ENCODE results near the gene PSMD5. TPM values are rescaled to one million over a fixed set of nuclear protein-coding genes. Genes with fewer than 3 reads are reported as not detected.

Gene PSMD5
- polyA plus RNA-seq, 1 of the 3 experiments (the other 2 are of a cell fraction): 13.7 TPM

- Histone ChIP-seq H3K9me2 (no peaks in the 10 kb centered on the region), H3F3A (replicated peaks; ENCODE audit: insufficient read depth) (peaks cover 3% of the 10 kb centered on the region), H3K4me3 (ENCODE audit: low read depth in 2 of 2, low read length in 1 of 2) (no peak overlapping the region), H3K9ac (no peak overlapping the region), H3K9me3 (no peaks in the 10 kb centered on the region), H4K20me1 (ENCODE audit: insufficient read depth) (no peaks in the 10 kb centered on the region), H3K4me1 (ENCODE audit: control insufficient read depth in 1 of 2, insufficient read depth in 2 of 2, low read depth in 1 of 2, low read length in 1 of 2) (peaks cover 0 to 4% of the 10 kb centered on the region in 2 experiments; a peak in 1 of 4 replicates), H3K36me3 (replicated peaks in 1 of 2; ENCODE audit: control insufficient read depth in 1 of 2, insufficient read depth in 2 of 2, low read length in 1 of 2) (peaks cover 27 to 34% of the 10 kb centered on the region in 2 experiments), H2AFZ (ENCODE audit: low read depth) (no peak overlapping the region), H3K79me2 (ENCODE audit: insufficient read depth) (peaks cover 13% of the 10 kb centered on the region; the same call in 1 of the 2 replicates), H3K27ac (ENCODE audit: low read depth in 2 of 2, low read length in 1 of 2) (no peak overlapping the region), H3K4me2 (no peak overlapping the region), H3K27me3 (ENCODE audit: insufficient read depth) (no peaks in the 10 kb centered on the region)
- no peak for DNase-seq
- WGBS (ENCODE audit: low lambda C conversion rate): 99% methylated on average over 10 of the region's 10 CpGs
- ChIA-PET CTCF (interaction anchor here (1.1 to 1.6 kb wide), 2 partner anchors 67 to 114 kb away, joined by 4 to 6 read pairs; no protein-coding TSS in a partner anchor), POLR2A (no interaction called here)
- TF ChIP-seq FOXJ3 (CRISPR knock-in tag; IDR thresholded peaks at IDR 0.05) (no peak), IRF3 (IDR thresholded peaks at IDR 0.05; ENCODE audit: low read depth, low read length) (no peak), RFX5 (IDR thresholded peaks at IDR 0.05; ENCODE audit: low read length) (no peak), PBX3 (IDR thresholded peaks at IDR 0.05) (no peak), SMC3 (IDR thresholded peaks at IDR 0.05; ENCODE audit: low read depth, low read length) (no peak), NFIC (IDR thresholded peaks at IDR 0.05; ENCODE audit: borderline replicate concordance) (no peak), RAD21 (IDR thresholded peaks at IDR 0.05; ENCODE audit: low read length) (no peak), ZBTB33 (IDR thresholded peaks at IDR 0.05; ENCODE audit: borderline replicate concordance, low read depth) (no peak), TAF1 (IDR thresholded peaks at IDR 0.05; ENCODE audit: borderline replicate concordance, low read depth, low read length) (no peak)
Observed at GRCh38 chr9:120869726-120870125, 27.0 kb upstream of the PSMD5 start.

- H3K4me2 ChIP-seq: no peak overlapping the region
- 81% methylated on average over 10 of the region's 10 CpGs for WGBS (ENCODE audit: low lambda C conversion rate)
- H3K27me3 ChIP-seq (ENCODE audit: insufficient read depth): no peaks in the 10 kb centered on the region
- no peaks in the 10 kb centered on the region for H4K20me1 ChIP-seq (ENCODE audit: insufficient read depth)
- TF ChIP-seq RAD21 (IDR thresholded peaks at IDR 0.05; ENCODE audit: low read length) (no peak), SIN3A (IDR thresholded peaks at IDR 0.05; ENCODE audit: borderline replicate concordance, low read depth, low read length) (no peak), REST (IDR thresholded peaks at IDR 0.05; ENCODE audit: low read depth, low read length) (no peak), POLR2AphosphoS5 (IDR thresholded peaks at IDR 0.05; ENCODE audit: low read depth, low read length) (no peak), EP300 (IDR thresholded peaks at IDR 0.05; ENCODE audit: borderline replicate concordance in 1 of 2, low read depth in 1 of 2, low read length in 1 of 2) (no peak), RXRA (IDR thresholded peaks at IDR 0.05; ENCODE audit: borderline replicate concordance, low read depth) (no peak), FOSL2 (IDR thresholded peaks at IDR 0.05; ENCODE audit: borderline replicate concordance, low read depth) (no peak), FOXJ3 (CRISPR knock-in tag; IDR thresholded peaks at IDR 0.05) (no peak), NRF1 (IDR thresholded peaks at IDR 0.05; ENCODE audit: low read depth, low read length) (no peak), USF2 (IDR thresholded peaks at IDR 0.05; ENCODE audit: borderline replicate concordance, low read depth, low read length) (no peak), EZH2phosphoT487 (IDR thresholded peaks at IDR 0.05; ENCODE audit: borderline replicate concordance, low read depth) (no peak), MEF2A (IDR thresholded peaks at IDR 0.05; ENCODE audit: borderline replicate concordance, low read depth) (no peak)
- H2AFZ ChIP-seq (ENCODE audit: low read depth): no peak overlapping the region
- peaks cover 27 to 34% of the 10 kb centered on the region in 2 experiments for H3K36me3 ChIP-seq (replicated peaks in 1 of 2; ENCODE audit: control insufficient read depth in 1 of 2, insufficient read depth in 2 of 2, low read length in 1 of 2)
- POLR2A ChIA-PET: no interaction called here
- H3K9me2 ChIP-seq: no peaks in the 10 kb centered on the region
- peaks cover 0 to 1% of the 10 kb centered on the region in 2 experiments; a peak in 1 of 4 replicates for H3K4me1 ChIP-seq (ENCODE audit: control insufficient read depth in 1 of 2, insufficient read depth in 2 of 2, low read depth in 1 of 2, low read length in 1 of 2)
- H3K4me3 ChIP-seq (ENCODE audit: low read depth in 2 of 2, low read length in 1 of 2): no peak overlapping the region
- H3K9ac ChIP-seq: no peak overlapping the region
- DNase-seq: no peak
- H3F3A ChIP-seq (replicated peaks; ENCODE audit: insufficient read depth): peaks cover 3% of the 10 kb centered on the region
- no peak overlapping the region for H3K27ac ChIP-seq (ENCODE audit: low read depth in 2 of 2, low read length in 1 of 2)
- no peaks in the 10 kb centered on the region for H3K9me3 ChIP-seq
- CTCF ChIA-PET: interaction anchor here (1.6 kb wide), 1 partner anchor 67 kb away, joined by 6 read pairs; no protein-coding TSS in a partner anchor
- H3K79me2 ChIP-seq (ENCODE audit: insufficient read depth): peaks cover 9% of the 10 kb centered on the region; the same call in 1 of the 2 replicates
Observed at GRCh38 chr9:120869360-120869687, 26.6 kb upstream of the PSMD5 start.

Measured in SK-N-SH (cell line).